ENCODE results near the gene SLC6A18.

The SLC6A18 gene

GRCh38 chr5:1276930-1277329 lies 51.7 kb downstream of the SLC6A18 start:
- no peak overlapping the region for H3K4me2 ChIP-seq (ENCODE audit: low read length)
- peaks cover 72% of the 10 kb centered on the region for H3K79me2 ChIP-seq (ENCODE audit: control insufficient read depth, low read length)
- H3K9me2 ChIP-seq (replicated peaks; ENCODE audit: control insufficient read depth, low read length): no peaks in the 10 kb centered on the region
- H3K9me3 ChIP-seq (ENCODE audit: control insufficient read depth, insufficient read depth, low read length): no peaks in the 10 kb centered on the region
- H3F3A ChIP-seq (ENCODE audit: control insufficient read depth, insufficient read depth): no peaks in the 10 kb centered on the region
- no peak overlapping the region for H3K27ac ChIP-seq (ENCODE audit: low read depth, low read length)
- H3K4me3 ChIP-seq (ENCODE audit: low read length): no peak overlapping the region
- no peak for TF ChIP-seq EZH2phosphoT487 (IDR thresholded peaks at IDR 0.05; ENCODE audit: borderline replicate concordance, low read length)
- TF ChIP-seq, protein P1, sequence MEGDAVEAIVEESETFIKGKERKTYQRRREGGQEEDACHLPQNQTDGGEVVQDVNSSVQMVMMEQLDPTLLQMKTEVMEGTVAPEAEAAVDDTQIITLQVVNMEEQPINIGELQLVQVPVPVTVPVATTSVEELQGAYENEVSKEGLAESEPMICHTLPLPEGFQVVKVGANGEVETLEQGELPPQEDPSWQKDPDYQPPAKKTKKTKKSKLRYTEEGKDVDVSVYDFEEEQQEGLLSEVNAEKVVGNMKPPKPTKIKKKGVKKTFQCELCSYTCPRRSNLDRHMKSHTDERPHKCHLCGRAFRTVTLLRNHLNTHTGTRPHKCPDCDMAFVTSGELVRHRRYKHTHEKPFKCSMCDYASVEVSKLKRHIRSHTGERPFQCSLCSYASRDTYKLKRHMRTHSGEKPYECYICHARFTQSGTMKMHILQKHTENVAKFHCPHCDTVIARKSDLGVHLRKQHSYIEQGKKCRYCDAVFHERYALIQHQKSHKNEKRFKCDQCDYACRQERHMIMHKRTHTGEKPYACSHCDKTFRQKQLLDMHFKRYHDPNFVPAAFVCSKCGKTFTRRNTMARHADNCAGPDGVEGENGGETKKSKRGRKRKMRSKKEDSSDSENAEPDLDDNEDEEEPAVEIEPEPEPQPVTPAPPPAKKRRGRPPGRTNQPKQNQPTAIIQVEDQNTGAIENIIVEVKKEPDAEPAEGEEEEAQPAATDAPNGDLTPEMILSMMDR (IDR thresholded peaks at IDR 0.05; ENCODE audit: low read depth, low read length, poor library complexity, severe bottlenecking): no peak
- no peaks in the 10 kb centered on the region for H3K27me3 ChIP-seq (ENCODE audit: control insufficient read depth, low read length)
- H3K36me3 ChIP-seq (ENCODE audit: control insufficient read depth, low read length): peaks cover 74% of the 10 kb centered on the region
- H3K4me1 ChIP-seq (ENCODE audit: control insufficient read depth, low read length): no peaks in the 10 kb centered on the region
- H4K20me1 ChIP-seq (ENCODE audit: control insufficient read depth, insufficient read depth, low read depth, low read length): 0 out of 2 replicates have a peak, but pooled peaks cover 3% of the 10 kb centered on the region

DNA sequence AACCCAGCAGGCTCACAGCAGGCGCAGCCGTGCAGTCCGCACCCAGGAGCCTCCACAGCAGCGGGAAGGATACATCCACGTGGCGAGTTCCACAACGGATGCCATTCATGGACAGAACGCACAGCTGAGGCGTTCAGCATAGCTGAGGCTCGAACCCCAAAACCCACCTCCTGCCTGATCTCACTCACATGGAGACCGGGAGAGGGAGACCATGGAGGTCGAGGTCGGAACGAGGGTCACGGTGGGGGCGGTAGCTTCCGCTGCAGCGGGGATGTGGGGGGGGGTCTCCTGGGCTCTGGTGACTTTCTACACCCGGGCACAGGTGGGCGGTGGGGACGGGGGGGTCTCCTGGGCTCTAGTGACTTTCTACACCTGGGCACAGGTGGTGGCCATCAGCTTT lies 52.1 kb downstream of the SLC6A18 start:
- Histone ChIP-seq H3K9me3 (ENCODE audit: control insufficient read depth, insufficient read depth, low read length) (no peaks in the 10 kb centered on the region), H3K36me3 (ENCODE audit: control insufficient read depth, low read length) (peaks cover 74% of the 10 kb centered on the region), H3K79me2 (ENCODE audit: control insufficient read depth, low read length) (peaks cover 76% of the 10 kb centered on the region), H4K20me1 (ENCODE audit: control insufficient read depth, insufficient read depth, low read depth, low read length) (0 out of 2 replicates have a peak, but pooled peaks cover 3% of the 10 kb centered on the region), H3K27ac (ENCODE audit: low read depth, low read length) (no peak overlapping the region), H3K4me3 (ENCODE audit: low read length) (no peak overlapping the region), H3K4me1 (ENCODE audit: control insufficient read depth, low read length) (no peaks in the 10 kb centered on the region), H3K4me2 (ENCODE audit: low read length) (no peak overlapping the region), H3K27me3 (ENCODE audit: control insufficient read depth, low read length) (no peaks in the 10 kb centered on the region), H3K9me2 (replicated peaks; ENCODE audit: control insufficient read depth, low read length) (no peaks in the 10 kb centered on the region), H3F3A (ENCODE audit: control insufficient read depth, insufficient read depth) (no peaks in the 10 kb centered on the region)
- TF ChIP-seq, protein P1 (IDR thresholded peaks at IDR 0.05; ENCODE audit: low read depth, low read length, poor library complexity, severe bottlenecking): no peak
- no peak for TF ChIP-seq EZH2phosphoT487 (IDR thresholded peaks at IDR 0.05; ENCODE audit: borderline replicate concordance, low read length)

- no peaks in the 10 kb centered on the region for H3K27me3 ChIP-seq (ENCODE audit: control insufficient read depth, low read length)
- no peak overlapping the region for H3K4me3 ChIP-seq (ENCODE audit: low read length)
- no peaks in the 10 kb centered on the region for H3K4me1 ChIP-seq (ENCODE audit: control insufficient read depth, low read length)
- H3K27ac ChIP-seq (ENCODE audit: low read depth, low read length): no peak overlapping the region
- peaks cover 78% of the 10 kb centered on the region for H3K36me3 ChIP-seq (ENCODE audit: control insufficient read depth, low read length)
- H3K9me2 ChIP-seq (replicated peaks; ENCODE audit: control insufficient read depth, low read length): no peaks in the 10 kb centered on the region
- TF ChIP-seq EZH2phosphoT487 (IDR thresholded peaks at IDR 0.05; ENCODE audit: borderline replicate concordance, low read length): no peak
- TF ChIP-seq, protein P1 (IDR thresholded peaks at IDR 0.05; ENCODE audit: low read depth, low read length, poor library complexity, severe bottlenecking): no peak
- H3K79me2 ChIP-seq (ENCODE audit: control insufficient read depth, low read length): peaks cover 80% of the 10 kb centered on the region
- H3K9me3 ChIP-seq (ENCODE audit: control insufficient read depth, insufficient read depth, low read length): no peaks in the 10 kb centered on the region
- 0 out of 2 replicates have a peak, but pooled peaks cover 3% of the 10 kb centered on the region for H4K20me1 ChIP-seq (ENCODE audit: control insufficient read depth, insufficient read depth, low read depth, low read length)
- H3F3A ChIP-seq (ENCODE audit: control insufficient read depth, insufficient read depth): no peaks in the 10 kb centered on the region
- H3K4me2 ChIP-seq (ENCODE audit: low read length): no peak overlapping the region
These were observed 52.6 kb downstream of the SLC6A18 start for GRCh38 chr5:1277781-1278180.
